HFFc6 (cell line): ENCODE data around the gene RPS6KA4. TPM values are rescaled to one million over a fixed set of nuclear protein-coding genes. Genes with fewer than 3 reads are reported as not detected.

Experiments
- DNase-seq: peaks from one replicate; pipeline ENCODE4 v3.0.0-alpha.2; 2018
- H3K27ac Mint-ChIP-seq: 2 replicates; pipeline ENCODE4 v1.8.0; 2020; ENCODE audit warnings: mild to moderate bottlenecking, mixed read lengths
- H3K27me3 Mint-ChIP-seq: 2 replicates; pipeline ENCODE4 v1.8.0; 2021; ENCODE audit warnings: mild to moderate bottlenecking, moderate library complexity, mixed read lengths; ENCODE audit not compliant: insufficient read depth
- H3K36me3 Mint-ChIP-seq: 2 replicates; pipeline ENCODE4 v1.8.0; 2021; ENCODE audit warnings: low read depth, mixed read lengths
- H3K4me1 Mint-ChIP-seq: 2 replicates; pipeline ENCODE4 v1.8.0; 2020; ENCODE audit warnings: low read depth, mixed read lengths
- H3K4me3 Mint-ChIP-seq: 2 replicates; pipeline ENCODE4 v1.8.0; 2020; ENCODE audit warnings: mild to moderate bottlenecking, moderate library complexity, mixed read lengths
- H3K9me3 Mint-ChIP-seq: 2 replicates; pipeline ENCODE4 v1.8.0; 2020; ENCODE audit warnings: mild to moderate bottlenecking, mixed read lengths
- CTCF ChIP-seq: fragments of 200-600 bp; sonication (generic); IDR thresholded peaks from 2 replicates; pipeline ENCODE4 v1.5.0; 2021; ENCODE audit warnings: antibody characterized with exemption, mild to moderate bottlenecking
- total RNA-seq, 6 experiments: library from RNA; stranded (reverse); fragmentation: NEBNext Ultra II Directional; extraction: Animal tissue kit (Norgen Biotek cat#: 25700); gene quantifications; 2 replicates in 1 of 6; 3 replicates in 5 of 6; pipeline ENCODE4 v1.2.3, GENCODE V29; 2021

Gene RPS6KA4
- total RNA-seq, 6 experiments from 2014 or later: 42.9 to 63.4 (median 56.6) TPM

GRCh38 chr11:64355078-64355940, 3.7 kb upstream of the RPS6KA4 start:
- Mint-ChIP-seq H3K4me1 (peaks cover 28% of the 10 kb centered on the region), H3K4me3 (peak overlapping the region; percentile 62; the same call in 1 of the 2 replicates), H3K36me3 (no peaks in the 10 kb centered on the region), H3K27ac (peak overlapping the region; percentile 65; the same call in 1 of the 2 replicates), H3K27me3 (peaks cover 2% of the 10 kb centered on the region; the same call in 1 of the 2 replicates), H3K9me3 (no peaks in the 10 kb centered on the region)
- peak; percentile 72 for DNase-seq
- peak; percentile 81 for TF ChIP-seq CTCF

GRCh38 chr11:64356498-64357411, 2.2 kb upstream of the RPS6KA4 start:
- Mint-ChIP-seq H3K9me3 (no peaks in the 10 kb centered on the region), H3K4me1 (peaks cover 28% of the 10 kb centered on the region), H3K27ac (peak overlapping the region; percentile 60)

GRCh38 chr11:64357446-64357845, 1.5 kb upstream of the RPS6KA4 start:
- no peak for TF ChIP-seq CTCF
- no peak for DNase-seq
- H3K27ac Mint-ChIP-seq: peak overlapping the region; percentile 88
- H3K4me3 Mint-ChIP-seq: peak overlapping the region; percentile 63; the same call in 1 of the 2 replicates
- peaks cover 2% of the 10 kb centered on the region; the same call in 1 of the 2 replicates for H3K27me3 Mint-ChIP-seq
- H3K36me3 Mint-ChIP-seq: no peaks in the 10 kb centered on the region
- H3K9me3 Mint-ChIP-seq: no peaks in the 10 kb centered on the region
- peaks cover 28% of the 10 kb centered on the region for H3K4me1 Mint-ChIP-seq

More at GRCh38 chr11:64356498-64357411, 2.2 kb upstream of the RPS6KA4 start:
- H3K4me3 Mint-ChIP-seq: no peak overlapping the region
- peaks cover 2% of the 10 kb centered on the region; the same call in 1 of the 2 replicates for H3K27me3 Mint-ChIP-seq
- peak; percentile 68 for TF ChIP-seq CTCF
- H3K36me3 Mint-ChIP-seq: no peaks in the 10 kb centered on the region
- DNase-seq: peak; percentile 53

- Mint-ChIP-seq H3K27ac (peak overlapping the region; percentile 88), H3K36me3 (peaks cover 3% of the 10 kb centered on the region; the same call in 1 of the 2 replicates), H3K4me1 (peaks cover 28% of the 10 kb centered on the region), H3K4me3 (peak overlapping the region; percentile 63), H3K27me3 (peaks cover 2% of the 10 kb centered on the region; the same call in 1 of the 2 replicates), H3K9me3 (no peaks in the 10 kb centered on the region)
- DNase-seq: no peak
- no peak for TF ChIP-seq CTCF
Measured at GRCh38 chr11:64357904-64358535, 942 bp upstream of the RPS6KA4 start.

GRCh38 chr11:64358536-64358906, 441 bp upstream of the RPS6KA4 start:
- peaks cover 2% of the 10 kb centered on the region; the same call in 1 of the 2 replicates for H3K27me3 Mint-ChIP-seq
- H3K4me1 Mint-ChIP-seq: peaks cover 28% of the 10 kb centered on the region
- no peak for DNase-seq
- no peaks in the 10 kb centered on the region for H3K9me3 Mint-ChIP-seq
- peak overlapping the region; percentile 63; the same call in 1 of the 2 replicates for H3K4me3 Mint-ChIP-seq
- TF ChIP-seq CTCF: no peak
- peak overlapping the region; percentile 88 for H3K27ac Mint-ChIP-seq
- H3K36me3 Mint-ChIP-seq: peaks cover 8% of the 10 kb centered on the region; the same call in 1 of the 2 replicates
